Mucosa of descending colon (tissue), 3 donors: ENCODE data around the gene ACP1. TPM values are rescaled to one million over a fixed set of nuclear protein-coding genes. Genes with fewer than 3 reads are reported as not detected.

Source experiments
- ATAC-seq: fragments of 200-7000 bp; cut with Tn5 transposase; one replicate; pipeline ENCODE4 v1.9.1; 2020; ENCODE audit warnings: mild to moderate bottlenecking, moderate library complexity
- DNase-seq, 3 donors: peaks; one replicate each; pipeline ENCODE4 v3.0.0-alpha.2; 2020
- H3K36me3 ChIP-seq: fragments of 200-600 bp; one replicate; pipeline ENCODE4 v1.8.0; 2021; ENCODE audit warnings: low read depth, mild to moderate bottlenecking
- H3K4me1 ChIP-seq: fragments of 200-600 bp; one replicate; pipeline ENCODE4 v1.8.0; 2021; ENCODE audit warnings: low read depth, mild to moderate bottlenecking
- H3K4me3 ChIP-seq: fragments of 200-600 bp; one replicate; pipeline ENCODE4 v1.8.0; 2021; ENCODE audit warnings: mild to moderate bottlenecking
- H3K9me3 ChIP-seq: fragments of 200-600 bp; one replicate; pipeline ENCODE4 v1.8.0; 2021; ENCODE audit warnings: mild to moderate bottlenecking
- CTCF ChIP-seq: fragments of 200-600 bp; IDR thresholded peaks from one replicate; pipeline ENCODE4 v1.8.0; 2022; ENCODE audit warnings: antibody characterized with exemption, mild to moderate bottlenecking
- intact Hi-C, 2 donors: fragments of 100-400 bp; cut with DNase I in 1 of 2; cut with micrococcal nuclease in 1 of 2; formaldehyde crosslinking; loops; one replicate each; pipeline versions ENCODE4 v1.11.0 to v1.11.1; 2022; cut with DNase I, micrococcal nuclease
- total RNA-seq, 3 donors: library from RNA; stranded (reverse); fragmentation: NEBNext Ultra II Directional in 2 of 3; extraction: Animal tissue kit (Norgen Biotek cat#: 25700) in 2 of 3; gene quantifications; one replicate each; pipeline versions ENCODE4 v1.2.1 to v1.2.4, GENCODE V29; 2021 to 2023
- donor health status: DM: no; HTN: no; CAD: no; lungs with moderate emphysema.
- donor health status: DM: no; HTN: no; CAD: no.
- donor health status: DM: no; HTN: yes; CAD: no.

ACP1 gene
- total RNA-seq, 3 donors from 2014 or later: 61.9 to 87.3 (median 72.1) TPM

- Histone ChIP-seq H3K4me3 (no peak overlapping the region), H3K36me3 (peaks cover 4% of the 10 kb centered on the region), H3K9me3 (no peaks in the 10 kb centered on the region), H3K4me1 (no peaks in the 10 kb centered on the region)
- DNase-seq (no peak), ATAC-seq (no peak)
- no peak for TF ChIP-seq CTCF
- intact Hi-C loops: no loop called here
These were observed 16.6 kb downstream of the ACP1 start for GRCh38 chr2:281381-281780.

- DNase-seq: no peak
- intact Hi-C loops: no loop called here
- Histone ChIP-seq H3K4me3 (no peak overlapping the region), H3K36me3 (peaks cover 4% of the 10 kb centered on the region), H3K4me1 (peaks cover 6% of the 10 kb centered on the region), H3K9me3 (no peaks in the 10 kb centered on the region)
- ATAC-seq: no peak
- TF ChIP-seq CTCF: no peak
These were observed 17.9 kb downstream of the ACP1 start for GRCh38 chr2:282371-283263.

- Histone ChIP-seq H3K4me3 (no peak overlapping the region), H3K36me3 (peaks cover 4% of the 10 kb centered on the region), H3K9me3 (no peaks in the 10 kb centered on the region), H3K4me1 (peaks cover 11% of the 10 kb centered on the region)
- intact Hi-C loops: no loop called here
- DNase-seq: no peak
- ATAC-seq: no peak
- no peak for TF ChIP-seq CTCF
These were observed 19.4 kb downstream of the ACP1 start for GRCh38 chr2:283996-284794.

- TF ChIP-seq CTCF: no peak
- Histone ChIP-seq H3K36me3 (peaks cover 4% of the 10 kb centered on the region), H3K4me1 (peaks cover 19% of the 10 kb centered on the region), H3K4me3 (no peak overlapping the region), H3K9me3 (no peaks in the 10 kb centered on the region)
- ATAC-seq (peak; percentile 29), DNase-seq (peak in 1 of 3 donors; percentile 6)
- intact Hi-C loops: no loop called here
These were observed 20.2 kb downstream of the ACP1 start for GRCh38 chr2:284896-285492.

- no peak for TF ChIP-seq CTCF
- intact Hi-C loops: no loop called here
- peaks cover 20% of the 10 kb centered on the region for H3K4me1 ChIP-seq
- H3K9me3 ChIP-seq: no peaks in the 10 kb centered on the region
- no peak for DNase-seq
- ATAC-seq: no peak
- no peak overlapping the region for H3K4me3 ChIP-seq
- no peaks in the 10 kb centered on the region for H3K36me3 ChIP-seq
These were observed 20.8 kb downstream of the ACP1 start for GRCh38 chr2:285531-285930.
